ENCODE results near the gene KIF26B. TPM values are rescaled to one million over a fixed set of nuclear protein-coding genes. Genes with fewer than 3 reads are reported as not detected.

KIF26B gene
- total and polyA plus RNA-seq, 10 of the 15 experiments (the other 5 are each of a cell fraction or from before 2014, with no cell fraction given), result 0.35 to 11.6 (median 2.2) TPM

- no TSS peak for BruUV-seq (replicated peaks)
- FAIRE-seq, result no peak
- Histone ChIP-seq H3K27ac (ENCODE audit: control insufficient read depth, insufficient read depth) (no peak overlapping the region), H3K4me2 (ENCODE audit: control insufficient read depth, insufficient read depth) (no peak overlapping the region), H3K4me3 (no peak overlapping the region), H3K36me3 (ENCODE audit: control insufficient read depth in 2 of 2, insufficient read depth in 2 of 2, low read length in 1 of 2) (peaks cover 0 to 6% of the 10 kb centered on the region in 2 experiments; a peak in 3 of 4 replicates), H2AFZ (ENCODE audit: control insufficient read depth, low read depth, low read length) (no peak overlapping the region), H3K9me3 (replicated peaks; ENCODE audit: control insufficient read depth, insufficient read depth, low read length) (no peaks in the 10 kb centered on the region), H3K4me1 (ENCODE audit: control insufficient read depth, insufficient read depth, low read length) (peaks cover 6% of the 10 kb centered on the region), H4K20me1 (ENCODE audit: control insufficient read depth, insufficient read depth) (no peaks in the 10 kb centered on the region), H3K27me3 (replicated peaks in 1 of 2; ENCODE audit: control insufficient read depth in 2 of 2, insufficient read depth in 2 of 2, low read length in 1 of 2) (no peaks in the 10 kb centered on the region), H3K9ac (ENCODE audit: control insufficient read depth, insufficient read depth, low read length) (no peak overlapping the region), H3K79me2 (ENCODE audit: control insufficient read depth, insufficient read depth, low read length) (no peaks in the 10 kb centered on the region)
- TF ChIP-seq IKZF1 (conservative IDR thresholded peaks at IDR 0.05) (no peak), CBX5 (IDR thresholded peaks at IDR 0.05; ENCODE audit: low read depth) (no peak), SIX5 (IDR thresholded peaks at IDR 0.05; ENCODE audit: low read depth, low read length, severe bottlenecking) (no peak), USF1 (IDR thresholded peaks at IDR 0.05; ENCODE audit: borderline replicate concordance, extremely low read length, insufficient read depth, low read depth, low read length) (no peak), KAT2A (conservative IDR thresholded peaks at IDR 0.05; ENCODE audit: control insufficient read depth, low read depth, low read length) (no peak), NFYB (IDR thresholded peaks at IDR 0.05; ENCODE audit: insufficient read depth, low read depth, low read length) (no peak), CHD1 (IDR thresholded peaks at IDR 0.05; ENCODE audit: low read depth, low read length) (no peak), JUNB (IDR thresholded peaks at IDR 0.05) (no peak), PAX5 (IDR thresholded peaks at IDR 0.05; ENCODE audit: borderline replicate concordance, low read depth, low read length) (no peak), WRNIP1 (IDR thresholded peaks at IDR 0.05; ENCODE audit: borderline replicate concordance, low read depth, low read length) (no peak), E2F4 (IDR thresholded peaks at IDR 0.05; ENCODE audit: low read depth, low read length) (no peak), STAT3 (IDR thresholded peaks at IDR 0.05; ENCODE audit: low read depth, low read length) (no peak), ETV6 (conservative IDR thresholded peaks at IDR 0.05 in 1 of 2, IDR thresholded peaks at IDR 0.05 in 1 of 2; ENCODE audit: borderline replicate concordance in 1 of 2, low read depth in 1 of 2) (no peak), NR2C1 (IDR thresholded peaks at IDR 0.05) (no peak), POLR2AphosphoS5 (IDR thresholded peaks at IDR 0.05; ENCODE audit: low read length) (no peak), RBBP5 (conservative IDR thresholded peaks at IDR 0.05) (no peak), IRF4 (IDR thresholded peaks at IDR 0.05; ENCODE audit: low read depth, low read length) (no peak), MXI1 (IDR thresholded peaks at IDR 0.05; ENCODE audit: low read depth, low read length) (no peak), ZNF24 (IDR thresholded peaks at IDR 0.05) (no peak)
- POLR2A ChIA-PET, result no interaction called here
- over 99% methylated on average over 5 of the region's 5 CpGs for WGBS (ENCODE audit: insufficient coverage, insufficient replicate concordance, low lambda C conversion rate, missing lambda C conversion rate)
- CTCF ChIA-PET, result interaction anchor here (0.6 kb wide), 1 partner anchor 254 kb away, joined by 4 read pairs; no protein-coding TSS in a partner anchor
- no peak for ATAC-seq
- intact Hi-C loops (cut with micrococcal nuclease; ENCODE audit: unreplicated experiment) (no loop called here), in situ Hi-C loops (cut with MboI) (no loop called here)
- SMC1A ChIA-PET (ENCODE audit: uncharacterized antibody, unreplicated experiment), result no interaction called here
- RAD21 ChIA-PET (ENCODE audit: unreplicated experiment), result no interaction called here
- DNase-seq (ENCODE audit: low read depth, low spot score), result no peak
These were observed 516.6 kb downstream of the KIF26B start for GRCh38 chr1:245671349-245671748.
